Endothelial cell (in vitro differentiated cells): Measurements from ENCODE around the gene ZNF429. TPM values are rescaled to one million over a fixed set of nuclear protein-coding genes. Genes with fewer than 3 reads are reported as not detected.

ENCODE experiments used
- DNase-seq: peaks from one replicate; pipeline ENCODE4 v3.0.0; 2021; ENCODE audit warnings: low spot score
- H3K27ac Mint-ChIP-seq: one replicate; pipeline ENCODE4 v1.8.0; 2021; ENCODE audit warnings: mixed read lengths, inconsistent platforms; ENCODE audit not compliant: unreplicated experiment
- H3K27me3 Mint-ChIP-seq: one replicate; pipeline ENCODE4 v1.8.0; 2021; ENCODE audit warnings: mild to moderate bottlenecking, moderate library complexity, mixed read lengths, inconsistent platforms; ENCODE audit not compliant: unreplicated experiment
- H3K36me3 Mint-ChIP-seq: one replicate; pipeline ENCODE4 v1.8.0; 2021; ENCODE audit warnings: mild to moderate bottlenecking, low read depth, mixed read lengths, inconsistent platforms; ENCODE audit not compliant: unreplicated experiment
- H3K4me1 Mint-ChIP-seq: one replicate; pipeline ENCODE4 v1.8.0; 2021; ENCODE audit warnings: mild to moderate bottlenecking, mixed read lengths, inconsistent platforms; ENCODE audit not compliant: unreplicated experiment
- H3K4me3 Mint-ChIP-seq: one replicate; pipeline ENCODE4 v1.8.0; 2021; ENCODE audit warnings: mild to moderate bottlenecking, mixed read lengths, inconsistent platforms; ENCODE audit not compliant: unreplicated experiment
- H3K9me3 Mint-ChIP-seq: one replicate; pipeline ENCODE4 v1.8.0; 2021; ENCODE audit warnings: mixed read lengths, inconsistent platforms; ENCODE audit not compliant: unreplicated experiment
- CTCF ChIP-seq: fragments of 200-600 bp; sonication (generic); IDR thresholded peaks from one replicate; pipeline ENCODE4 v1.5.0; 2021; ENCODE audit warnings: antibody characterized with exemption; ENCODE audit not compliant: unreplicated experiment
- total RNA-seq: library from RNA; stranded (reverse); fragmentation: NEBNext Ultra II Directional; extraction: Animal tissue kit (Norgen Biotek cat#: 25700); gene quantifications from one replicate; pipeline ENCODE4 v1.2.1, GENCODE V29; 2021; ENCODE audit not compliant: unreplicated experiment

ZNF429 gene
- total RNA-seq, 1 donor from 2014 or later = 14.1 TPM

GRCh38 chr19:21588065-21588601, 82.7 kb downstream of the ZNF429 start:
- Mint-ChIP-seq H3K36me3 (peaks cover 4% of the 10 kb centered on the region), H3K9me3 (no peaks in the 10 kb centered on the region), H3K4me3 (no peak overlapping the region), H3K27ac (no peak overlapping the region), H3K4me1 (peaks cover 3% of the 10 kb centered on the region), H3K27me3 (peaks cover 10% of the 10 kb centered on the region)
- no peak for TF ChIP-seq CTCF
- DNase-seq = no peak

- DNase-seq = no peak
- H3K27me3 Mint-ChIP-seq = peaks cover 4% of the 10 kb centered on the region
- H3K27ac Mint-ChIP-seq = no peak overlapping the region
- peaks cover 3% of the 10 kb centered on the region for H3K4me1 Mint-ChIP-seq
- no peaks in the 10 kb centered on the region for H3K36me3 Mint-ChIP-seq
- TF ChIP-seq CTCF = no peak
- no peak overlapping the region for H3K4me3 Mint-ChIP-seq
- no peaks in the 10 kb centered on the region for H3K9me3 Mint-ChIP-seq
Measured at GRCh38 chr19:21590867-21591266, 85.5 kb downstream of the ZNF429 start.

DNA sequence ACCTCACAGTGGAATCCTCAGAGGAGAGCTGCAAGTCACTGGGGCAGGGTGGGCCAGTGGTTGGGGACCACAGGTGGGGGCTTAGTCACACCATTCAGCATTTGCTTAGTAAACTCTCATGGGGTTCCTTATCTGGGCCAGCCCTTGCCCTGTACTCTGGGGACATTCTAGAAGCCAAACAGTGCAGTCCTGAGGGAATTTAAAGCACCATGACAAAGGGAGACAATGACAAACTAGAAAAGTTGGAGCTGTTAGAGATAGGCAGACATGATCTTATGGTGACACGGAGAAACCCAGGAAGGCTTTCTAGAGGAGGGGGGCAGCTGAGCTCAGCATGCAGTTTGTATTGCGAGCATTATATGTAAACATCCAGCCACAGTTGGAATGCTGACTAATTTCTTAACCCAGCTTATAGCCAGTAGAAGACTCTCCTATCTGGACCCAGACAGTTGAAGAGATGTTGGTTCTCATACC, 87.6 kb downstream of the ZNF429 start:
- Mint-ChIP-seq H3K9me3 (no peaks in the 10 kb centered on the region), H3K36me3 (no peaks in the 10 kb centered on the region), H3K4me3 (no peak overlapping the region), H3K4me1 (peaks cover 3% of the 10 kb centered on the region), H3K27ac (no peak overlapping the region), H3K27me3 (peaks cover 3% of the 10 kb centered on the region)
- no peak for TF ChIP-seq CTCF
- no peak for DNase-seq

DNA sequence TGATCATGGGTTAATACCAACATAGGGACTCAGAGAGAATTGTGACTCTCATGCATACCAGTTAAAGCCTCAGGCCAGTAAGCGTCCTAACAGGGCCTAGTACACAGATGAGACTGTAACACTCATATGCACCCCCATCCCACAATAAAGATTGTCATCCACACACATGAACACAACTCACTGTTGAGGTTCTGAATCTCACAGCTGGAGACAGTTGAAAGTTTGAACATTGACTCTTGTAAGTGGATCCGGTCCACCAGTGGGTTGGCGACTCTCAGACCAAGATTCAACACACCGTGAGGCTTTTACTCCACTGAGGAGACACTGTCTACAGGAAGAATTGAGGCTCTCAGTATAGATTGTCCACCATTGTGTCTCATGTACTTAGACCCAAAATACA, 88.1 kb downstream of the ZNF429 start:
- no peak overlapping the region for H3K4me3 Mint-ChIP-seq
- no peak overlapping the region for H3K27ac Mint-ChIP-seq
- no peaks in the 10 kb centered on the region for H3K9me3 Mint-ChIP-seq
- DNase-seq = no peak
- peaks cover 2% of the 10 kb centered on the region for H3K27me3 Mint-ChIP-seq
- no peak for TF ChIP-seq CTCF
- H3K36me3 Mint-ChIP-seq = no peaks in the 10 kb centered on the region
- H3K4me1 Mint-ChIP-seq = peaks cover 3% of the 10 kb centered on the region

GRCh38 chr19:21593934-21594820, 88.8 kb downstream of the ZNF429 start:
- Mint-ChIP-seq H3K27me3 (peaks cover 2% of the 10 kb centered on the region), H3K27ac (no peak overlapping the region), H3K9me3 (no peaks in the 10 kb centered on the region), H3K4me1 (peaks cover 3% of the 10 kb centered on the region), H3K36me3 (no peaks in the 10 kb centered on the region), H3K4me3 (no peak overlapping the region)
- no peak for DNase-seq
- TF ChIP-seq CTCF = no peak
